ENCODE measurements around the gene UBE2Z. TPM values are rescaled to one million over a fixed set of nuclear protein-coding genes. Genes with fewer than 3 reads are reported as not detected.
A peak's percentile ranks its signal among the peaks of the same experiment; 100 is the strongest.
"Not testable (repeated sequence)": the region's sequence is repeated elsewhere in the genome, so short reads cannot be mapped to it uniquely, and the experiment has no call there.

UBE2Z gene
- total RNA-seq, 2 donors from 2014 or later, result 78.9 to 84.5 TPM

DNA sequence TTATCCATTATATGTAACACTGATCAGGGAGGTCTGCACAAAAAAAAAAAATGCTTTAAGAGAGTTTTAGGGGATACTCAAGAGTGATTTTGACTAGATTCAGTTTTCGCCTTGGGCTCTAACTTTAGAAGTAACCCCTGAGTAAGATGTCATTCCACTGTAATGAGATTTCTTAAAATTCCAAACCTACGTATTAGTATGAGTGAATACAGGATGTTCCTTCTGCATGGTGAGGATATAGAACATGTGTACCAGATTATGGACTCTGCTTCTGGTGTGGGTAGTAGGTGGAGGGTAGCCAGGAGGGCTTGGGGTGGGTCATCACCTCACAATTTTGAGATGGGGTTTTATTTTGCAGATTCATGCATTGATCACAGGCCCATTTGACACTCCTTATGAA lies 4.3 kb downstream of the UBE2Z start:
- ATAC-seq (no peak), DNase-seq (no peak)
- Mint-ChIP-seq H3K4me3 (no peak overlapping the region), H3K27me3 (no peaks in the 10 kb centered on the region), H3K27ac (peak overlapping the region; percentile 97), H3K4me1 (peaks cover 63% of the 10 kb centered on the region), H3K36me3 (ENCODE audit: low read depth) (peaks cover 7% of the 10 kb centered on the region)
- no peaks in the 10 kb centered on the region for H3K9me3 ChIP-seq (ENCODE audit: control insufficient read depth, low read length, poor library complexity, severe bottlenecking)

DNA sequence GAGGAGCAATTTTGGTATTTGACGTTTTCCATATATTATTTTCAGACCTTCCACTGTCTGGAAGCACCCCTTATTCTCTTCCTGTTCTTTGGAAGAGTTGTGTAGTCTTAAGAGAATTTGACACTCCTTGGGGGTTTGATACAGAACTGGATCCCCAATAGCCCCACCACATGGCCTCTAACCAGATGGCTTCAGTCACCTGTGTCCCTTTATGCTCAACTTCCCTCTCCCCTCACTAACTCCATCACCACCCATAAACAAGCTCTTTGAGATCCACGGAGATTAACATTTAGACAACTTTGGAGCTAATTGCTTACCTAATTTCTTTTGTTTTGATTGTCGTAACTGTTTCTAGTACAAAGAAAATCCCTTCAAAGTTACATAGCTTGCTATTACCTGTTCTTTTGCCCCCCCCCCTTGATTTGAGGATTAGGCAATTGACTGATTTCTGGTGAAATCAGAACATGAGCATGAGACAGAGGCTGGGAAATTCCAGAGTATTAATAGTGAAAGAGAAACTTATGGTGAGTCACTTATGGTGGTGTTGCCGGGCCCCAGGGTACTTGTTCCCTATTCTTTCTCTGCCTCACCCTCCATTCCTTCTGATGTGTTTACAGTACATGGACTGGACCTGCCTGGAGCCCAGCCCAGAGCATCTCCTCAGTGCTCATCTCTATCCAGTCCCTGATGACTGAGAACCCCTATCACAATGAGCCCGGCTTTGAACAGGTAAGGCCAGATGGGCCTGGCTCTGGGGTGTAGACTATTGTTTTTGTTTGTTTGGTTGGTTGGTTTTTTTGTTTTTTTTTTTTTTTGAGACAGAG lies 7.5 kb downstream of the UBE2Z start:
- DNase-seq (peak in 1 of 3 donors; percentile 16), ATAC-seq (peak; percentile 92)
- H3K9me3 ChIP-seq (ENCODE audit: control insufficient read depth, low read length, poor library complexity, severe bottlenecking), result no peaks in the 10 kb centered on the region
- peaks cover 4% of the 10 kb centered on the region for H3K36me3 Mint-ChIP-seq (ENCODE audit: low read depth)
- no peaks in the 10 kb centered on the region for H3K27me3 Mint-ChIP-seq
- peaks cover 41% of the 10 kb centered on the region for H3K4me1 Mint-ChIP-seq
- peak overlapping the region; percentile 97 for H3K27ac Mint-ChIP-seq
- peak overlapping the region; percentile 75 for H3K4me3 Mint-ChIP-seq

GRCh38 chr17:48925251-48925990 lies 17.2 kb downstream of the UBE2Z start:
- H3K27me3 Mint-ChIP-seq, result no peaks in the 10 kb centered on the region
- no peak for DNase-seq
- peaks cover 12% of the 10 kb centered on the region for H3K36me3 Mint-ChIP-seq (ENCODE audit: low read depth)
- no peaks in the 10 kb centered on the region for H3K9me3 ChIP-seq (ENCODE audit: control insufficient read depth, low read length, poor library complexity, severe bottlenecking)
- no peak for ATAC-seq
- no peak overlapping the region for H3K4me3 Mint-ChIP-seq
- H3K4me1 Mint-ChIP-seq, result peaks cover 9% of the 10 kb centered on the region
- H3K27ac Mint-ChIP-seq, result peak overlapping the region; percentile 86

GRCh38 chr17:48925991-48926342 lies 17.8 kb downstream of the UBE2Z start:
- DNase-seq (no peak), ATAC-seq (no peak)
- H3K9me3 ChIP-seq (ENCODE audit: control insufficient read depth, low read length, poor library complexity, severe bottlenecking), result no peaks in the 10 kb centered on the region
- no peaks in the 10 kb centered on the region for H3K27me3 Mint-ChIP-seq
- peaks cover 9% of the 10 kb centered on the region for H3K36me3 Mint-ChIP-seq (ENCODE audit: low read depth)
- H3K4me3 Mint-ChIP-seq, result no peak overlapping the region
- H3K27ac Mint-ChIP-seq, result peak overlapping the region; percentile 86
- H3K4me1 Mint-ChIP-seq, result peaks cover 9% of the 10 kb centered on the region

GRCh38 chr17:48927978-48928745 lies 20.0 kb downstream of the UBE2Z start:
- no peak for DNase-seq
- H3K9me3 ChIP-seq (ENCODE audit: control insufficient read depth, low read length, poor library complexity, severe bottlenecking), result no peaks in the 10 kb centered on the region
- H3K4me3 Mint-ChIP-seq, result no peak overlapping the region
- peaks cover 5% of the 10 kb centered on the region for H3K36me3 Mint-ChIP-seq (ENCODE audit: low read depth)
- H3K27me3 Mint-ChIP-seq, result no peaks in the 10 kb centered on the region
- peak overlapping the region; percentile 87 for H3K27ac Mint-ChIP-seq
- ATAC-seq, result no peak
- peaks cover 9% of the 10 kb centered on the region for H3K4me1 Mint-ChIP-seq

GRCh38 chr17:48928876-48929811 lies 20.9 kb downstream of the UBE2Z start:
- DNase-seq, result no peak
- no peaks in the 10 kb centered on the region for H3K27me3 Mint-ChIP-seq
- ATAC-seq, result no peak
- no peaks in the 10 kb centered on the region for H3K9me3 ChIP-seq (ENCODE audit: control insufficient read depth, low read length, poor library complexity, severe bottlenecking)
- peaks cover 9% of the 10 kb centered on the region for H3K4me1 Mint-ChIP-seq
- H3K27ac Mint-ChIP-seq, result peak overlapping the region; percentile 87
- peaks cover 5% of the 10 kb centered on the region for H3K36me3 Mint-ChIP-seq (ENCODE audit: low read depth)
- H3K4me3 Mint-ChIP-seq, result no peak overlapping the region

DNA sequence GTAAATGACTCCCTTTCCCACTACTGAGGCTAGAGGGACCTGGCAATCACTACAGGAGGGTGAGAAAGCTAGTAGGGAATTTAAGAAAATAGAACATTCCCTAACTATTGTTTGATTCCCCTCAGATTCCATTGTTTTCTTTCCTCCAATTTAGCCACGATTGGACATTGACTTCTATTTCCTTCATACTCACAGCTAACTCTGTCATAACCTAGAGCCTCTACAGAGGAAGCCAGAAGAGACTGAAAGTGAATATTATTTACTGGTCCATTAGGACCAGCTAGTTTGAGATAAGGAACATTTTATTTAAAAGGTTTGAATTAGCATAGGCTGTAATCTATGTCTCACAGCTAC lies 21.6 kb downstream of the UBE2Z start:
- no peaks in the 10 kb centered on the region for H3K9me3 ChIP-seq (ENCODE audit: control insufficient read depth, low read length, poor library complexity, severe bottlenecking)
- DNase-seq (no peak), ATAC-seq (no peak)
- Mint-ChIP-seq H3K4me3 (no peak overlapping the region), H3K27ac (no peak overlapping the region), H3K27me3 (no peaks in the 10 kb centered on the region), H3K4me1 (peaks cover 10% of the 10 kb centered on the region), H3K36me3 (ENCODE audit: low read depth) (peaks cover 5% of the 10 kb centered on the region)

DNA sequence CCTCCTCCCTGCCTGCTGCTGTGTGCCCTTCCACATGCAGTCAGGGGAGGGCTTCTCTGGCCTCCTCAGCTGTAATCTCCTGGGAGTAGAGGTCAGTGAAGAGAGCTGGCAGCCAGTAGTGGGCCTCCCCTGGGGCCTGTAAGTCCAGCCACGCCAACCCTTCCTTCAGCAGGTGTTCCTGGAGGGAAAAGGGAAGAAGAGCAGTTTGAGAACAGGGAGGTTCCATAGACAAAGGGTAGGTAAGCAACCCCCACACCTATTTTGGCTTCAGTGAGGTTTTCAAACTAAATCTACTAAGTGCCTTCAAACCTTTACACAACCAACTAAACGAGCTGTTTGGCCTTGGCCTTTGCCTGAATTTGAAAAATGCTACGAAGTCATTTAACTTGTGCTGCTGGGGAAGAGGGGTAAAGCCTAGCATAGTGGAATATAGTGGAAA lies 22.2 kb downstream of the UBE2Z start:
- DNase-seq (no peak), ATAC-seq (no peak)
- peaks cover 5% of the 10 kb centered on the region for H3K36me3 Mint-ChIP-seq (ENCODE audit: low read depth)
- H3K9me3 ChIP-seq (ENCODE audit: control insufficient read depth, low read length, poor library complexity, severe bottlenecking), result no peaks in the 10 kb centered on the region
- H3K27ac Mint-ChIP-seq, result no peak overlapping the region
- H3K4me3 Mint-ChIP-seq, result no peak overlapping the region
- no peaks in the 10 kb centered on the region for H3K27me3 Mint-ChIP-seq
- peaks cover 10% of the 10 kb centered on the region for H3K4me1 Mint-ChIP-seq

DNA sequence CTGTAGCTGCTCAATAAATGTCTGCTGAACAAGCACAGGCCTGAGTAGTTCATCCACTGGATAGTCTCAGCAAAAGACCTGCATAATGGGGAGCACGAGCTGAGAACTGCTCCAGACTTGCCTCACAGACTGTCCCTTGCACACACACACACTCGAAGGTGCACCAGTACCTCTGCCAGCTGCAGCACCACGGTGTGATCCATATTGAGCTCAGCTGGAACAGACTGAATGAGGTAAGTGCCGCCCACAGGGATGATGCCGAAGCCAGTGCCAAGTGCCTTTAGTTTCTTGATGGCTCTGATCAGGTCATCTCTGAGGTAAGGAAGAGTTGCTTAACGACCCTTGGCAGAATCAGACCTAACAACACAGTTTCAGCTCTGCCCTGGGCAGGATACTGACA lies 24.8 kb downstream of the UBE2Z start:
- DNase-seq, result no peak
- no peak overlapping the region for H3K4me3 Mint-ChIP-seq
- no peaks in the 10 kb centered on the region for H3K27me3 Mint-ChIP-seq
- ATAC-seq, result no peak
- H3K9me3 ChIP-seq (ENCODE audit: control insufficient read depth, low read length, poor library complexity, severe bottlenecking), result no peaks in the 10 kb centered on the region
- peaks cover 2% of the 10 kb centered on the region for H3K36me3 Mint-ChIP-seq (ENCODE audit: low read depth)
- peak overlapping the region; percentile 41 for H3K27ac Mint-ChIP-seq
- H3K4me1 Mint-ChIP-seq, result peaks cover 7% of the 10 kb centered on the region

DNA sequence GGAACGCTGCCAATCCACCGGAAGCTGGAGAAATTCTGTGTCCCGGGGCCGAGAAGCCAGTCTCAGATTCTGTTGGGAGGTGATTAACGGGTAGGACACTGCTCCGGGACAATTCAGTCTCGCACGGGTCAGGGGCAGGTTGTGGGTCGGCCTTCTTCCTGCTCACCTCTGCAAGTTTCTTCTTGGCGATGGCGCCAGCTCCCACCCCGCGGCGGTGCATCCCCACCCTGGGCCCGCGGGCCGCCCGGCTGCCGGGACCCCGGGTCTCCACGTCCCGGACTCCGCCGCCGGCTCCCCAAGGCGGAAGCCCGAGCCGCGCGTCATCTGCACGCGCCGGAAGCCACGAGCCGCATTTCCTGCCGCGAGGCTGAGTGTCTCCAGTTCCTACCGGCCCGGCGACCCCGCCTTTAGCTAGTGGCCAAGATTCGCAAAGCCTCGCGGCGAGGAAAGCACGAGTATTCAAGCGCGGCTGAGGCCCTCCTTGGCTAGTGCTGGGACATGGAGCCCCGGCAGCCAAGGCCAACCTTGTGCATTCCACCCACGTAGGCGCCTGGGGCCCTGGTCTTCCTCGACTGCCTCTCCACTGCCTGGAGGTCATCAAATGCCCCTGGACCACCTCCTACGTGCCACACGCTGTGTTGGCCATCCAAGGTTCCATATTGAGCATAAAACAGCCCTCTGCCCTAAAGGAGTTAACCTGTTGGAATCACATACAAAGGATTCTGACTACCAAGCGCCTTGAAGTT lies 36.5 kb downstream of the UBE2Z start, which contains the start of gene SNF8:
Gene SNF8 (minus strand): TSS at position 328 of the 746 bp plus-strand sequence. CDS start 108 bp downstream, at position 220.
- Mint-ChIP-seq H3K27ac (peak within 1 kb of the TSS; percentile 99), H3K27me3 (no peaks in the 10 kb centered on the region), H3K4me3 (peak within 1 kb of the TSS; percentile 96), H3K36me3 (ENCODE audit: low read depth) (no peaks in the 10 kb centered on the region), H3K4me1 (peaks cover 11% of the 10 kb centered on the region)
- ATAC-seq (peak; percentile 94), DNase-seq (peak; percentile 82 to 92 (median 83))
- H3K9me3 ChIP-seq (ENCODE audit: control insufficient read depth, low read length, poor library complexity, severe bottlenecking), result no peaks in the 10 kb centered on the region

GRCh38 chr17:48945261-48945651 lies 37.0 kb downstream of the UBE2Z start:
- H3K9me3 ChIP-seq (ENCODE audit: control insufficient read depth, low read length, poor library complexity, severe bottlenecking); H3K36me3 Mint-ChIP-seq (ENCODE audit: low read depth); H3K27me3 Mint-ChIP-seq; DNase-seq; ATAC-seq: not testable (repeated sequence)
- peak overlapping the region; percentile 96 for H3K4me3 Mint-ChIP-seq
- peaks cover 11% of the 10 kb centered on the region for H3K4me1 Mint-ChIP-seq
- peak overlapping the region; percentile 99 for H3K27ac Mint-ChIP-seq

DNA sequence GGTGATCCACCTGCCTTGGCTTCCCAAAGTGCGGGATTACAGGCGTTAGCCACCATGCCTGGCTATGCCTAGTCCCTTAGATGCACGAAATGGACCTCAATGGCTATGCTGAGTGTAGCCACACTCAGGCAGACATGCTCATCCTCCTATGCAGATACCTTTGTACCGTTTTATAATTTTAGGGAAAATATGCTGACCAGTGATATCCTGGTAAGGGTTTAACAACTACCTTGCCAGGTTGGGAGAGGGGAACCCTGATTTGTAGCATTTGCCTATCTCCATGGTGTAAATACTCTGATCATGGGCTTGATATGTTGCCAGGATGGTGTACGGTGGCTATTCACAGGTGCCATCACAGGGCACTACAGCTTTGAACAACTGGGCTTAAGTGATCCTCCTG lies 43.4 kb downstream of the UBE2Z start:
- DNase-seq (no peak), ATAC-seq (no peak)
- no peak overlapping the region for H3K27ac Mint-ChIP-seq

More for the DNA sequence above, 43.4 kb downstream of the UBE2Z start:
- no peaks in the 10 kb centered on the region for H3K9me3 ChIP-seq (ENCODE audit: control insufficient read depth, low read length, poor library complexity, severe bottlenecking)
- H3K27me3 Mint-ChIP-seq, result peaks cover 18% of the 10 kb centered on the region
- no peak overlapping the region for H3K4me3 Mint-ChIP-seq
- H3K36me3 Mint-ChIP-seq (ENCODE audit: low read depth), result peaks cover 2% of the 10 kb centered on the region
- no peaks in the 10 kb centered on the region for H3K4me1 Mint-ChIP-seq

Data from T-helper 17 cell (primary cell).